HepG2 (cell line): ENCODE results near the gene TRAF5. TPM values are rescaled to one million over a fixed set of nuclear protein-coding genes. Genes with fewer than 3 reads are reported as not detected.

Experiments used
- ELF3 ChIP-seq: IDR thresholded peaks from 2 replicates; pipeline ENCODE4 v1.6.1; 2016; ENCODE audit warnings: missing genetic modification reagents, missing compliant biosample characterization
- FOXK1 ChIP-seq: sonication (generic); formaldehyde crosslinking; IDR thresholded peaks from 2 replicates; pipeline ENCODE4 v1.4.0; 2020; ENCODE audit warnings: low read depth, missing genetic modification reagents, borderline replicate concordance
- HIVEP1 ChIP-seq: sonication (generic); formaldehyde crosslinking; IDR thresholded peaks from 2 replicates; pipeline ENCODE4 v1.4.0; 2020; ENCODE audit warnings: mild to moderate bottlenecking, missing genetic modification reagents
- NPAS2 ChIP-seq: sonication (generic); formaldehyde crosslinking; IDR thresholded peaks from 2 replicates; pipeline ENCODE4 v1.8.0; 2022; ENCODE audit warnings: mild to moderate bottlenecking, missing genetic modification reagents, borderline replicate concordance
- ONECUT2 ChIP-seq: sonication (generic); formaldehyde crosslinking; IDR thresholded peaks from 2 replicates; pipeline ENCODE4 v1.4.0; 2020; ENCODE audit warnings: missing genetic modification reagents
- PBX2 ChIP-seq: IDR thresholded peaks from 2 replicates; pipeline ENCODE4 v1.6.1; 2016; ENCODE audit warnings: control low read depth
- RORA ChIP-seq: sonication (generic); formaldehyde crosslinking; IDR thresholded peaks from 2 replicates; pipeline ENCODE4 v1.5.0; 2020; ENCODE audit warnings: mild to moderate bottlenecking, missing genetic modification reagents, moderate library complexity
- SMC3 ChIP-seq: IDR thresholded peaks from 2 replicates; pipeline ENCODE4 v1.6.1; 2011; ENCODE audit warnings: low read length, improper control_type of control experiment
- YEATS2 ChIP-seq: sonication (generic); formaldehyde crosslinking; IDR thresholded peaks from 2 replicates; pipeline ENCODE4 v1.4.0; 2020; ENCODE audit warnings: missing genetic modification reagents, borderline replicate concordance
- ZBTB38 ChIP-seq: sonication (generic); formaldehyde crosslinking; IDR thresholded peaks from 2 replicates; pipeline ENCODE4 v1.5.1; 2020; ENCODE audit warnings: mild to moderate bottlenecking, missing genetic modification reagents
- ZFP90 ChIP-seq: sonication (generic); formaldehyde crosslinking; IDR thresholded peaks from 2 replicates; pipeline ENCODE4 v1.8.0; 2022; ENCODE audit warnings: missing genetic modification reagents, mild to moderate bottlenecking, inconsistent platforms, borderline replicate concordance
- polyA plus RNA-seq, 8 experiments: library from polyadenylated mRNA; depleted of rRNA in 3 of 8; stranded (reverse) in 7 of 8; unstranded in 1 of 8; fragments of >200 nt; fragmentation: Illumina TruSeq in 4 of 8; extraction: Trizol in 4 of 8; gene quantifications; 2 replicates each; pipeline versions ENCODE4 v1.2.1 to v1.2.3, GENCODE V29; 2011 to 2016; ENCODE audit warnings: low read depth in 4 of 8, missing spikeins in 1 of 8, mixed read lengths in 1 of 8; ENCODE audit not compliant: insufficient read depth in 1 of 8
- total RNA-seq, 5 experiments: library from RNA; depleted of rRNA; stranded (reverse); fragments of >200 nt; fragmentation: Illumina TruSeq; extraction: Trizol; gene quantifications; 2 replicates each; pipeline ENCODE4 v1.2.3, GENCODE V29; 2016; ENCODE audit warnings: low read depth in 1 of 5
- TF ChIP-seq, protein P1 (sequence below): sonication (generic); formaldehyde crosslinking; IDR thresholded peaks from 2 replicates; pipeline ENCODE4 v1.8.0; 2022; ENCODE audit warnings: missing genetic modification reagents, mild to moderate bottlenecking, moderate library complexity, borderline replicate concordance
- TF ChIP-seq, protein P2 (sequence below): sonication (generic); formaldehyde crosslinking; IDR thresholded peaks from 2 replicates; pipeline ENCODE4 v1.8.1; 2023; ENCODE audit warnings: mild to moderate bottlenecking, moderate library complexity, missing genetic modification reagents
- TF ChIP-seq, protein P3 (sequence below): sonication (generic); formaldehyde crosslinking; IDR thresholded peaks from 2 replicates; pipeline ENCODE4 v1.4.0; 2020; ENCODE audit warnings: missing genetic modification reagents, borderline replicate concordance
- TF ChIP-seq, protein P4 (sequence below): conservative IDR thresholded peaks from 2 replicates; pipeline ENCODE4 v1.6.1; 2018; ENCODE audit warnings: missing genetic modification reagents
- TF ChIP-seq, protein P5 (sequence below): sonication (generic); formaldehyde crosslinking; IDR thresholded peaks from 2 replicates; pipeline ENCODE4 v1.4.0; 2020; ENCODE audit warnings: missing genetic modification reagents, borderline replicate concordance

The TRAF5 gene
- total and polyA plus RNA-seq, 2 of the 13 experiments (the other 11 are each of a cell fraction or from before 2014, with no cell fraction given), result 0.27 to 1.6 TPM

- TF ChIP-seq, protein P1, sequence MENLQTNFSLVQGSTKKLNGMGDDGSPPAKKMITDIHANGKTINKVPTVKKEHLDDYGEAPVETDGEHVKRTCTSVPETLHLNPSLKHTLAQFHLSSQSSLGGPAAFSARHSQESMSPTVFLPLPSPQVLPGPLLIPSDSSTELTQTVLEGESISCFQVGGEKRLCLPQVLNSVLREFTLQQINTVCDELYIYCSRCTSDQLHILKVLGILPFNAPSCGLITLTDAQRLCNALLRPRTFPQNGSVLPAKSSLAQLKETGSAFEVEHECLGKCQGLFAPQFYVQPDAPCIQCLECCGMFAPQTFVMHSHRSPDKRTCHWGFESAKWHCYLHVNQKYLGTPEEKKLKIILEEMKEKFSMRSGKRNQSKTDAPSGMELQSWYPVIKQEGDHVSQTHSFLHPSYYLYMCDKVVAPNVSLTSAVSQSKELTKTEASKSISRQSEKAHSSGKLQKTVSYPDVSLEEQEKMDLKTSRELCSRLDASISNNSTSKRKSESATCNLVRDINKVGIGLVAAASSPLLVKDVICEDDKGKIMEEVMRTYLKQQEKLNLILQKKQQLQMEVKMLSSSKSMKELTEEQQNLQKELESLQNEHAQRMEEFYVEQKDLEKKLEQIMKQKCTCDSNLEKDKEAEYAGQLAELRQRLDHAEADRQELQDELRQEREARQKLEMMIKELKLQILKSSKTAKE, result 0 out of 2 replicates have a peak, but pooled peaks have one; percentile 39
- TF ChIP-seq, protein P2, sequence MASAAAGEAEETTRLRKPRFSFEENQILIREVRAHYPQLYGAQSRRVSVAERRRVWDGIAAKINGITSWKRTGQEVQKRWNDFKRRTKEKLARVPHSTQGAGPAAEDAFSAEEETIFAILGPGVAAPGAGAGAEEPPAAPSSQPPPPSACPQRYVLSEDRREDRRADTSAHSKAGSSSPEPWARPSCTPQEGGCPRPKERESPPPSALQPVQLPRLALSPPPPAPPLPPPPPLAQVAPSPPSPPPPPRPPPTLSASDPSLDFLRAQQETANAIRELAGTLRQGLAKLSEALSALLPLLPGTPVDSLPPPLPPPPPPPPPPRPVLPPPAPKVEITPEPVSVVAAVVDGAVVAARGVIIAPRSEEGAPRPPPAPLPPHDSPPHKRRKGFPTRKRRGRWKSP (CRISPR knock-in tag), result no peak
- TF ChIP-seq FOXK1 (CRISPR knock-in tag) (no peak), RORA (no peak), ZFP90 (CRISPR knock-in tag) (peak; percentile 92), ELF3 (CRISPR knock-in tag) (peak; percentile 56), ONECUT2 (no peak), YEATS2 (CRISPR knock-in tag) (peak; percentile 84; the same call in 1 of the 2 replicates), NPAS2 (CRISPR knock-in tag) (no peak), SMC3 (no peak), HIVEP1 (CRISPR knock-in tag) (peak; percentile 81; the same call in 1 of the 2 replicates), PBX2 (CRISPR knock-in tag) (no peak), ZBTB38 (CRISPR knock-in tag) (no peak; the same call in 1 of the 2 replicates)
- TF ChIP-seq, protein P3, sequence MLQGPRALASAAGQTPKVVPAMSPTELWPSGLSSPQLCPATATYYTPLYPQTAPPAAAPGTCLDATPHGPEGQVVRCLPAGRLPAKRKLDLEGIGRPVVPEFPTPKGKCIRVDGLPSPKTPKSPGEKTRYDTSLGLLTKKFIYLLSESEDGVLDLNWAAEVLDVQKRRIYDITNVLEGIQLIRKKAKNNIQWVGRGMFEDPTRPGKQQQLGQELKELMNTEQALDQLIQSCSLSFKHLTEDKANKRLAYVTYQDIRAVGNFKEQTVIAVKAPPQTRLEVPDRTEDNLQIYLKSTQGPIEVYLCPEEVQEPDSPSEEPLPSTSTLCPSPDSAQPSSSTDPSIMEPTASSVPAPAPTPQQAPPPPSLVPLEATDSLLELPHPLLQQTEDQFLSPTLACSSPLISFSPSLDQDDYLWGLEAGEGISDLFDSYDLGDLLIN (CRISPR knock-in tag), result peak; percentile 64; the same call in 1 of the 2 replicates
- TF ChIP-seq, protein P4, sequence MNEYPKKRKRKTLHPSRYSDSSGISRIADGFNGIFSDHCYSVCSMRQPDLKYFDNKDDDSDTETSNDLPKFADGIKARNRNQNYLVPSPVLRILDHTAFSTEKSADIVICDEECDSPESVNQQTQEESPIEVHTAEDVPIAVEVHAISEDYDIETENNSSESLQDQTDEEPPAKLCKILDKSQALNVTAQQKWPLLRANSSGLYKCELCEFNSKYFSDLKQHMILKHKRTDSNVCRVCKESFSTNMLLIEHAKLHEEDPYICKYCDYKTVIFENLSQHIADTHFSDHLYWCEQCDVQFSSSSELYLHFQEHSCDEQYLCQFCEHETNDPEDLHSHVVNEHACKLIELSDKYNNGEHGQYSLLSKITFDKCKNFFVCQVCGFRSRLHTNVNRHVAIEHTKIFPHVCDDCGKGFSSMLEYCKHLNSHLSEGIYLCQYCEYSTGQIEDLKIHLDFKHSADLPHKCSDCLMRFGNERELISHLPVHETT (CRISPR knock-in tag), result no peak
- TF ChIP-seq, protein P5, sequence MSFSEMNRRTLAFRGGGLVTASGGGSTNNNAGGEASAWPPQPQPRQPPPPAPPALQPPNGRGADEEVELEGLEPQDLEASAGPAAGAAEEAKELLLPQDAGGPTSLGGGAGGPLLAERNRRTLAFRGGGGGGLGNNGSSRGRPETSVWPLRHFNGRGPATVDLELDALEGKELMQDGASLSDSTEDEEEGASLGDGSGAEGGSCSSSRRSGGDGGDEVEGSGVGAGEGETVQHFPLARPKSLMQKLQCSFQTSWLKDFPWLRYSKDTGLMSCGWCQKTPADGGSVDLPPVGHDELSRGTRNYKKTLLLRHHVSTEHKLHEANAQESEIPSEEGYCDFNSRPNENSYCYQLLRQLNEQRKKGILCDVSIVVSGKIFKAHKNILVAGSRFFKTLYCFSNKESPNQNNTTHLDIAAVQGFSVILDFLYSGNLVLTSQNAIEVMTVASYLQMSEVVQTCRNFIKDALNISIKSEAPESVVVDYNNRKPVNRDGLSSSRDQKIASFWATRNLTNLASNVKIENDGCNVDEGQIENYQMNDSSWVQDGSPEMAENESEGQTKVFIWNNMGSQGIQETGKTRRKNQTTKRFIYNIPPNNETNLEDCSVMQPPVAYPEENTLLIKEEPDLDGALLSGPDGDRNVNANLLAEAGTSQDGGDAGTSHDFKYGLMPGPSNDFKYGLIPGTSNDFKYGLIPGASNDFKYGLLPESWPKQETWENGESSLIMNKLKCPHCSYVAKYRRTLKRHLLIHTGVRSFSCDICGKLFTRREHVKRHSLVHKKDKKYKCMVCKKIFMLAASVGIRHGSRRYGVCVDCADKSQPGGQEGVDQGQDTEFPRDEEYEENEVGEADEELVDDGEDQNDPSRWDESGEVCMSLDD (CRISPR knock-in tag), result 0 out of 2 replicates have a peak, but pooled peaks have one; percentile 39
These were observed 56.3 kb downstream of the TRAF5 start (continued) for GRCh38 chr1:211382714-211383480.
